Raji (cell line): ENCODE data around the gene PJVK.

Source experiments
- POLR2A ChIP-seq: IDR thresholded peaks from 2 replicates; pipeline ENCODE4 v1.6.1; 2011; ENCODE audit warnings: low read depth, low read length, control low read depth; ENCODE audit not compliant: insufficient read depth

The PJVK gene

GRCh38 chr2:178498137-178498536, 47.0 kb downstream of the PJVK start:
- TF ChIP-seq POLR2A, result no peak

GRCh38 chr2:178499640-178500039, 48.5 kb downstream of the PJVK start:
- no peak for TF ChIP-seq POLR2A

GRCh38 chr2:178502751-178503150, 51.6 kb downstream of the PJVK start:
- no peak for TF ChIP-seq POLR2A

- TF ChIP-seq POLR2A, result no peak
These were observed 54.9 kb downstream of the PJVK start for GRCh38 chr2:178506101-178506500.

GRCh38 chr2:178506524-178506923, 55.3 kb downstream of the PJVK start:
- TF ChIP-seq POLR2A, result no peak

- TF ChIP-seq POLR2A, result no peak
These were observed 55.8 kb downstream of the PJVK start for GRCh38 chr2:178506949-178507348.

GRCh38 chr2:178508646-178509045, 57.5 kb downstream of the PJVK start:
- TF ChIP-seq POLR2A, result no peak

GRCh38 chr2:178510384-178510783, 59.2 kb downstream of the PJVK start:
- no peak for TF ChIP-seq POLR2A
